ENCODE results near the gene SERTAD4.

The SERTAD4 gene

GRCh38 chr1:210233495-210234328 lies 1.1 kb downstream of the SERTAD4 start:
- peak; percentile 58 to 67 for DNase-seq

DNA sequence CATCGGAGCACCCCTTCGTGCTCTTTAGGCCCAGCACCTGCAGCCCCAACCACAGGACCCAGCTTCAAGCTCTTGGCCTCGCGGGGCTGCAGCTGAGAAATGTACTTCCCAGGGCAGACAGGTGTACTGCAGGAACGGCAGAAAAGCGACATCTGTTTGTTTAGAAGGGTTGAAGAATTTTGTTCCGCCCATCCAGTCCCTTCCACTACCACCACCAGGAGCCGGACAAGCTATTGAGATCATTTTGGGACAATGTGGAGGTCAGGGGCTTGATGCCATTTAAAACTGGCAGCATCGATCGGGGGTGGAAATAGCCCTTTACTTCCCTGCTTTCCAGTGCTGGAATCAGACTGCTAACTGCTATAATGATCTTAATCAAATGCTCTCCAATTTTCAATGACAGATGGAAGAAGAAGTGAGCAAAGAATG lies 1.7 kb downstream of the SERTAD4 start:
- peak in 1 of 2 experiments; percentile 58 for DNase-seq

- no peak for DNase-seq
These were observed 2.9 kb downstream of the SERTAD4 start for GRCh38 chr1:210235363-210236053.

DNA sequence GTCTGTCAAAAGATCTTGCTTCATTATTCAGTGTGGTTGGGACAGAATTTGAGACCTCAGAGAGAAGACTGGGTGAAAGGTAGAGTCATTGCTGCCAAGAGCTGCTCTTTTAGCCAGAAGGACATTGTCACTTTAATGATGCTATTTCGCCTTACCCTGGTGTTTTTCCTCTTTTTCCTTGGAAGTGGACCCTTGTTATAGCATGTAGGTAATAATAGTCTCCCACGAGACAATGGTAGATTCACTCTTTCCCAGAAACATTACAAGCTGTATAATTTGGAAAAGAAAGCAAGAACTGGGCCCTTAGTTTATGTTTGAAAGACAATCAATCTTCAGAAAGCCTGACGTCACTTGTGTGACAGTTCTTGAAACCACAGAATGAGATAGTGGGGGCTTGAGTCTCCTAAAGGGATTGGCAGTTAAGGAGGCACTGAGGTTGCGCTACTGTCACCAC lies 3.8 kb downstream of the SERTAD4 start:
- no peak for DNase-seq

DNA sequence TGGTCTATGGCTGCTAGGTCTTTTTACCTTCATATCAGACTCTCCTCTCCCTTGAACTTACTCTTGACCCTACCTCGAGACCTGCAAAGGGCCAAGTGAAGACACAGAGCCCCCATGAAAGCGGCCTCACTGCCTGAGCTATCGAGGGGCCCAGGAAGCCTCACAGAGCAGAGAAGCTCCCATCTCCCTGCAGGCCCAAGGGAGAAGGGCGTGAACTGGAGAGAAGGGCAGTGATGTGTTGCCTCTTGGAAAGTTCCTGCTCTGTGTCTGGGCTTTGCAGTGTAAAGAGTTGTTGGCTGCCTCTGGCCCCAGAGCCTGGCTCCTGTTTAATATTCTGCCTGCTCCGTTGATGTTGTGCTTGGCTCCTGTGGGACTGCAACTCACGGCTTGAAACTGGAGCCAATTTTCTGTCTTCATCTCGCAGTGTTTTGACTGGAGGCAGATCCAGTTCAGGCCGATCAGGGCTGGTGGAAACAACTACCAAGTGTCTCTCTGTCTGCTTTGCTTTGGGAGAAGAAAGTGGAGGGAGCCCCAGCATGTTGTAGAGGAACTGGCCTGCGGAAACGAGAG lies 4.3 kb downstream of the SERTAD4 start:
- DNase-seq = no peak

DNA sequence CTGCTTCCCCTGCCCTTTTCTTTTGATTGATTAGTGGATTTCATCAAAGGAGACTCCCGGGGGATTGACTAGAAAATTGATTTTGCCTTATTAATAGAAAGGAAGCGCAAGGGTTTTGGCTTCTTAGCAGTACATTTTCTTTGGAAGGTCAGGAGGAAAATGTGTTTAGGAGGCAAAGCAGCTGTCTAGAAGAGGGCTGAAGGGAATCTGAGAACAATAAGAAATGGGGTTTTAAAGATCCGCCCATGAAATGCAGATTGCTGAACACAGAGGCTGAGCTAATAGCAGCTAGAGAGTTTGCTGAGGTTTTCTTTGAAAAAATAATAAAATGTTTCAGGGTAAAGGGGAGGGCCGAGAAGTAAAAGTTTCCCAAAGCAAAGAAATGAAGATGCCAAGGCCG lies 4.9 kb downstream of the SERTAD4 start:
- no peak for DNase-seq

DNA sequence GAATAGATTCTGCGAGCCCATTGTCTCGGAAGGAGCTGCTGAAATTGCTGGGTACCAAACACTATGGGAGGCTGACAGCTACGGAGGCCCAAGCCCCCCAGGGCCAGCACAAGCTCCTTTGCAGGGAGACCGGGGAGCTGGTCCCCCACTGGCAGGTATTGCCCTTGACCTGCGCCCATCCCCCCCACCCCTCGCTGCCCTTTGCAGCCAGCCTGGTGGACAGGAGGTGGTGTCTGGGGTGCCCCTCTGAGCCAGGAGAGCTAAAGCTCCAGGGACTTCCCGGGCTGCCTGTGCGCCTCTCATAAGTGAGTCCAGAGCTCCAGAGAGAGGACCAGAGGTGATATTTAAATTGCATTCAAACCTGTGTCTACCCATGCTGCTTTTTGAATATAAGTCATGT lies 5.4 kb downstream of the SERTAD4 start:
- no peak for DNase-seq

- peak in 1 of 2 experiments; percentile 3 for DNase-seq
These were observed 6.9 kb downstream of the SERTAD4 start for GRCh38 chr1:210239349-210240111.

DNA sequence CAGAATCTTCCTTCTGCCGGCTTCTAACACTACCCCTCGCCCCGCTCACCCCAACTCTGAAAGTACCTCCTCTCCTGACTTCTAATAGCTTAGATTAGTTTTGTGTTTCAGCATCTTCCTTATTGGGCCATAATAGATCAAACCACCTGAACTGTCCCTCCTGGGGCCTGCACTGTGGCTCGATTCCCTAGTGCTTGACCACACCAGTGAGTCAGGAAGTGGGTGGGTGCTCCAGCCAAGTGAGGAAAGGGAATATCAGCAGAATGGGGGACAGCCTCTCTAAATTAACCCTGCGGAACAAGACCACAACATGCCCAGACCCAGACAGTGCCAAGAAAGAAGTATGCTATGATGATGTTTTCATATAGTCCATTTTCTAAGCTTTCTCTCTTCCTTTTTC lies 8.5 kb downstream of the SERTAD4 start:
- DNase-seq = no peak

- no peak for DNase-seq
These were observed 12.3 kb downstream of the SERTAD4 start for GRCh38 chr1:210244746-210245367.

DNA sequence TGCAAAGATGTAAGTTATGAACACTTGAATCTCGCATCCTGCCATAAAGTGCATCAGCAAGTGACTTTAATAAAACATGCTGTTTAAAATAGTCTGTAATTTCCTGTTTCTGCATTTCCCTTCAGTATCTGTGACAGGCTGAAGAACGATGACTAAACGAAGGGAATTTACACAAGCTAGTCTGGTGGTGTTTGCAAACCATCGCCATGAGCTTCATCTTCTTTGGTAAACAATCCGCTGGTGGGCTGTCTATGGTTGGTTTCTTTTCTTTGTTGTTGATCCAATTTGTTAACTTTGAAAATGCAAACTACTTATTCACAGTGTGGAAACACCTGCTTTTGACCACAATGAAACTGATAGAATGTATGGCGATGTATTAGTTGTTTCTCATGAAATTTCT lies 13.9 kb downstream of the SERTAD4 start:
- no peak for DNase-seq

GRCh38 chr1:210248341-210248740 lies 15.7 kb downstream of the SERTAD4 start:
- DNase-seq = no peak

DNA sequence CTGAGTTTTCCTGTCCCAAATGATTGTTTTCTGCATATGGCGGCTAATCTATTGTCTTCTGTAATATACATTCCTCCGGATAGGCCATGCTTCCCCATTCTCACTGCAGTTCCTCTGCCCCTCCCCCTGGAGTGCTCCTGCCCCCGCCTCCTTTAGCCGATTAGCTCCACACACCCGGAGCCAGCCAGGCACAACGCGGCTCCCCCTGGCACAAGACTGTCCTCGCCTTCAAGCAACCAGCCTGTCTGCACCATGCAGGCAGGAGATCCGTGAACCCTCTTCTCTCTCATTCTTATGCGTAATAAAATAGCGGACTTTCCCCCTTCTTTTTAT lies 18.0 kb downstream of the SERTAD4 start:
- peak; percentile 33 to 70 for DNase-seq

- peak; percentile 51 to 77 for DNase-seq
These were observed 18.5 kb downstream of the SERTAD4 start for GRCh38 chr1:210250998-210251679.

GRCh38 chr1:210251680-210252490 lies 19.3 kb downstream of the SERTAD4 start:
- DNase-seq = peak in 1 of 2 experiments; percentile 38

- DNase-seq = peak in 1 of 2 experiments; percentile 44
These were observed 20.0 kb downstream of the SERTAD4 start for GRCh38 chr1:210252621-210253051.

- DNase-seq = no peak
These were observed 21.7 kb downstream of the SERTAD4 start for GRCh38 chr1:210254298-210254697.

GRCh38 chr1:210257698-210258529 lies 25.3 kb downstream of the SERTAD4 start:
- DNase-seq = peak; percentile 18 to 46

- no peak for DNase-seq
These were observed 27.0 kb downstream of the SERTAD4 start for GRCh38 chr1:210259561-210259960.

- no peak for DNase-seq
These were observed 27.5 kb downstream of the SERTAD4 start for GRCh38 chr1:210260096-210260495.

All from NCI-H526 (cell line).